Epithelial cell of esophagus (primary cell): ENCODE data around the gene CDH13.

Experiments used
- DNase-seq: peaks from one replicate; pipeline ENCODE4 v3.0.0; 2010; ENCODE audit warnings: low read depth
- H3K4me3 ChIP-seq: 2 replicates; pipeline ENCODE4 v1.5.1; 2011; ENCODE audit warnings: mild to moderate bottlenecking, low read length, control low read depth
- CTCF ChIP-seq: IDR thresholded peaks from 2 replicates; pipeline ENCODE4 v1.5.1; 2011; ENCODE audit warnings: low read depth, mild to moderate bottlenecking, low read length, control low read depth, inconsistent platforms; ENCODE audit not compliant: insufficient read depth; ENCODE audit errors: missing control alignments

CDH13 gene

GRCh38 chr16:82715833-82716232 lies 89.1 kb downstream of the CDH13 start:
- TF ChIP-seq CTCF, result no peak
- no peak overlapping the region for H3K4me3 ChIP-seq
- no peak for DNase-seq

- H3K4me3 ChIP-seq, result no peak overlapping the region
- TF ChIP-seq CTCF, result no peak
- DNase-seq, result no peak
Measured at GRCh38 chr16:82716361-82716855, 89.6 kb downstream of the CDH13 start.

- no peak for DNase-seq
- no peak overlapping the region for H3K4me3 ChIP-seq
- no peak for TF ChIP-seq CTCF
Measured at GRCh38 chr16:82720414-82720813, 93.6 kb downstream of the CDH13 start.

GRCh38 chr16:82726306-82726705 lies 99.5 kb downstream of the CDH13 start:
- DNase-seq, result no peak
- no peak overlapping the region for H3K4me3 ChIP-seq
- no peak for TF ChIP-seq CTCF

GRCh38 chr16:82728901-82729300 lies 102.1 kb downstream of the CDH13 start:
- no peak for DNase-seq
- no peak overlapping the region for H3K4me3 ChIP-seq
- TF ChIP-seq CTCF, result no peak

- no peak for TF ChIP-seq CTCF
- H3K4me3 ChIP-seq, result no peak overlapping the region
- DNase-seq, result no peak
Measured at GRCh38 chr16:82730901-82731300, 104.1 kb downstream of the CDH13 start.

GRCh38 chr16:82732461-82732860 lies 105.7 kb downstream of the CDH13 start:
- TF ChIP-seq CTCF, result no peak
- H3K4me3 ChIP-seq, result no peak overlapping the region
- no peak for DNase-seq
